ENCODE measurements around the gene GAS2.

DNA sequence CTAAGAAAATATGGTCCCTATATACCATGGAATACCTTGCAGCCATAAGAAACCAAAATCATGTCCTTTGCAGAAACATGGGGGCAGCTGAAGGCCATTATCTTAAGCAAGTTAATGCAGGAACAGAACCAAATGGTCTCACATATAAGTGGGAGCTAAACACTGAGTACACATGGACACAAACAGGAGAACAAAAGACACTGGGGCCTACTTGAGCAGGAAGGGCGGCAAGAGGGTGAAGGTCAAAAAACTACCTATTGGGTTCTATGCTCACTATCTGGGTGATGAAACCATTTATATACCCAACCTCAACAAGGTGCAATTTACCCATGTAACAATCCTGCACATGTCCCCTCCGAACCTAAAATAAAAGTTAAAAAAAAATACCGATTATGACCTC lies 22.5 kb downstream of the GAS2 start:
- TF ChIP-seq SPI1 (IDR thresholded peaks at IDR 0.05; ENCODE audit: borderline replicate concordance, low read depth, low read length) (no peak), HCFC1 (IDR thresholded peaks at IDR 0.05; ENCODE audit: low read depth, low read length) (no peak), FOXK2 (conservative IDR thresholded peaks at IDR 0.05 in 1 of 2, IDR thresholded peaks at IDR 0.05 in 1 of 2; ENCODE audit: low read depth in 2 of 2) (no peak), TAL1 (IDR thresholded peaks at IDR 0.05) (no peak), NR1H2 (CRISPR knock-in tag; IDR thresholded peaks at IDR 0.05) (no peak), NFXL1 (CRISPR knock-in tag; IDR thresholded peaks at IDR 0.05) (no peak), BRCA1 (IDR thresholded peaks at IDR 0.05) (no peak), BRCA1 (CRISPR knock-in tag; IDR thresholded peaks at IDR 0.05) (no peak), HDAC6 (IDR thresholded peaks at IDR 0.05; ENCODE audit: low read depth, low read length) (no peak), ZNF561 (CRISPR knock-in tag; conservative IDR thresholded peaks at IDR 0.05) (no peak), MAFG (tag; conservative IDR thresholded peaks at IDR 0.05) (no peak)

All from K562 (cell line).